ENCODE data around the gene TRA2A. TPM values are rescaled to one million over a fixed set of nuclear protein-coding genes. Genes with fewer than 3 reads are reported as not detected.

Gene TRA2A
- total and polyA plus RNA-seq, 9 of the 15 experiments (the other 6 are each of a cell fraction or from before 2014, with no cell fraction given): 22.7 to 210 (median 73.9) TPM

- TF ChIP-seq THRA (IDR thresholded peaks at IDR 0.05): no peak
- no peak for TF ChIP-seq NFXL1 (CRISPR knock-in tag; IDR thresholded peaks at IDR 0.05)
- no peak for TF ChIP-seq RUNX1 (IDR thresholded peaks at IDR 0.05; ENCODE audit: low read depth)
Measured at GRCh38 chr7:23462846-23463245, 68.9 kb downstream of the TRA2A start (continued).

- H3K27me3 ChIP-seq (ENCODE audit: control insufficient read depth in 2 of 2, insufficient read depth in 2 of 2, low read length in 2 of 2): no peaks in the 10 kb centered on the region
- H3K9me1 ChIP-seq (ENCODE audit: control insufficient read depth, insufficient read depth, low read length): no peaks in the 10 kb centered on the region
- TSS peak; percentile 2 for BruUV-seq (replicated peaks)
- peaks cover 10% of the 10 kb centered on the region; the same call in 1 of the 2 replicates for H4K20me1 ChIP-seq (replicated peaks; ENCODE audit: control insufficient read depth, insufficient read depth, low read length)
- no peak overlapping the region for H2AFZ ChIP-seq (ENCODE audit: low read depth, low read length)
- H3K36me3 ChIP-seq (ENCODE audit: control insufficient read depth, insufficient read depth, low read length): peaks cover 76% of the 10 kb centered on the region
- intact Hi-C loops (cut with micrococcal nuclease): no loop called here
- POLR2A ChIA-PET: interaction anchor here (0.5 to 1.0 kb wide), 4 partner anchors 9 to 12 kb away, joined by 3 to 6 read pairs (median 4); partner anchors contain the start of gene IGF2BP3
- ATAC-seq (no peak), DNase-seq (ENCODE audit: extremely low read depth in 1 of 4, low spot score in 3 of 4) (no peak), FAIRE-seq (no peak)
- H3K9me3 ChIP-seq (replicated peaks; ENCODE audit: control insufficient read depth, insufficient read depth, low read depth, low read length): no peaks in the 10 kb centered on the region
- no peak overlapping the region for H3K9ac ChIP-seq (ENCODE audit: insufficient read depth in 1 of 2, low read depth in 2 of 2, low read length in 2 of 2)
- H3K4me1 ChIP-seq (replicated peaks in 1 of 2; ENCODE audit: control insufficient read depth in 2 of 2, insufficient read depth in 2 of 2, low read length in 2 of 2): peaks cover 2 to 10% of the 10 kb centered on the region in 2 experiments; a peak in 3 of 5 replicates
- WGBS (ENCODE audit: insufficient coverage, low coverage, missing lambda C conversion rate): 87% methylated on average over 3 of the region's 3 CpGs
- TF ChIP-seq SP1 (CRISPR knock-in tag; IDR thresholded peaks at IDR 0.05): no peak
- no peak for TF ChIP-seq CXXC5 (CRISPR knock-in tag; IDR thresholded peaks at IDR 0.05)
- TF ChIP-seq FOXP1 (CRISPR knock-in tag; IDR thresholded peaks at IDR 0.05): no peak
- TF ChIP-seq ZNF778 (CRISPR knock-in tag; IDR thresholded peaks at IDR 0.05): no peak
- TF ChIP-seq, protein P1, sequence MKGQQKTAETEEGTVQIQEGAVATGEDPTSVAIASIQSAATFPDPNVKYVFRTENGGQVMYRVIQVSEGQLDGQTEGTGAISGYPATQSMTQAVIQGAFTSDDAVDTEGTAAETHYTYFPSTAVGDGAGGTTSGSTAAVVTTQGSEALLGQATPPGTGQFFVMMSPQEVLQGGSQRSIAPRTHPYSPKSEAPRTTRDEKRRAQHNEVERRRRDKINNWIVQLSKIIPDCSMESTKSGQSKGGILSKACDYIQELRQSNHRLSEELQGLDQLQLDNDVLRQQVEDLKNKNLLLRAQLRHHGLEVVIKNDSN (CRISPR knock-in tag; IDR thresholded peaks at IDR 0.05): no peak
- TF ChIP-seq, protein P2, sequence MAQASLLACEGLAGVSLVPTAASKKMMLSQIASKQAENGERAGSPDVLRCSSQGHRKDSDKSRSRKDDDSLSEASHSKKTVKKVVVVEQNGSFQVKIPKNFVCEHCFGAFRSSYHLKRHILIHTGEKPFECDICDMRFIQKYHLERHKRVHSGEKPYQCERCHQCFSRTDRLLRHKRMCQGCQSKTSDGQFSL (CRISPR knock-in tag; IDR thresholded peaks at IDR 0.05): no peak
- TF ChIP-seq, protein P2 (tag; IDR thresholded peaks at IDR 0.05): no peak
- TF ChIP-seq POLR3A (IDR thresholded peaks at IDR 0.05; ENCODE audit: borderline replicate concordance, extremely low read depth, insufficient read depth, insufficient read length): no peak
- no peak overlapping the region for H3K27ac ChIP-seq (ENCODE audit: extremely low read depth, low read depth, low read length)
- H3K4me3 ChIP-seq: no peak overlapping the region
- in situ Hi-C loops (cut with MboI): no loop called here
- peaks cover 100% of the 10 kb centered on the region for H3K79me2 ChIP-seq (ENCODE audit: control insufficient read depth, insufficient read depth, low read length)
- CTCF ChIA-PET (ENCODE audit: low intra/inter-chr PET ratio): no interaction called here
- no peak overlapping the region for H3K4me2 ChIP-seq (ENCODE audit: insufficient read depth, low read length)
Measured at GRCh38 chr7:23458044-23458443, 73.7 kb downstream of the TRA2A start.

Data from K562 (cell line).